ENCODE measurements around the gene VPS72.

VPS72 gene

GRCh38 chr1:151144474-151145303 lies 45.3 kb downstream of the VPS72 start:
- no peak for DNase-seq (ENCODE audit: low spot score)

- DNase-seq (ENCODE audit: low spot score) = no peak
Observed at GRCh38 chr1:151143986-151144385, 46.0 kb downstream of the VPS72 start.

GRCh38 chr1:151143057-151143435 lies 47.0 kb downstream of the VPS72 start:
- DNase-seq (ENCODE audit: low spot score) = no peak

GRCh38 chr1:151142411-151143056 lies 47.5 kb downstream of the VPS72 start:
- no peak for DNase-seq (ENCODE audit: low spot score)

GRCh38 chr1:151137789-151138188 lies 52.2 kb downstream of the VPS72 start:
- no peak for DNase-seq (ENCODE audit: low spot score)

GRCh38 chr1:151135433-151136385 lies 54.3 kb downstream of the VPS72 start:
- DNase-seq (ENCODE audit: low spot score) = no peak

GRCh38 chr1:151134991-151135390 lies 55.0 kb downstream of the VPS72 start:
- DNase-seq (ENCODE audit: low spot score) = no peak

- DNase-seq (ENCODE audit: low spot score) = no peak
Observed at GRCh38 chr1:151134396-151134795, 55.6 kb downstream of the VPS72 start.

GRCh38 chr1:151133018-151133806 lies 56.8 kb downstream of the VPS72 start:
- DNase-seq (ENCODE audit: low spot score) = peak; percentile 69

GRCh38 chr1:151132335-151133017 lies 57.5 kb downstream of the VPS72 start:
- no peak for DNase-seq (ENCODE audit: low spot score)

GRCh38 chr1:151131701-151132334 lies 58.2 kb downstream of the VPS72 start:
- DNase-seq (ENCODE audit: low spot score) = peak; percentile 76

GRCh38 chr1:151130987-151131586 lies 58.9 kb downstream of the VPS72 start:
- peak; percentile 91 for DNase-seq (ENCODE audit: low spot score)

GRCh38 chr1:151128800-151129199 lies 61.2 kb downstream of the VPS72 start:
- DNase-seq (ENCODE audit: low spot score) = no peak

Data from ecto neural progenitor cell (in vitro differentiated cells).